ENCODE results near the gene ADAMTS16.

ADAMTS16 gene

GRCh38 chr5:5183189-5183699, 43.1 kb downstream of the ADAMTS16 start:
- DNase-seq (ENCODE audit: low spot score) = no peak

GRCh38 chr5:5183933-5184332, 43.8 kb downstream of the ADAMTS16 start:
- DNase-seq (ENCODE audit: low spot score) = no peak

DNA sequence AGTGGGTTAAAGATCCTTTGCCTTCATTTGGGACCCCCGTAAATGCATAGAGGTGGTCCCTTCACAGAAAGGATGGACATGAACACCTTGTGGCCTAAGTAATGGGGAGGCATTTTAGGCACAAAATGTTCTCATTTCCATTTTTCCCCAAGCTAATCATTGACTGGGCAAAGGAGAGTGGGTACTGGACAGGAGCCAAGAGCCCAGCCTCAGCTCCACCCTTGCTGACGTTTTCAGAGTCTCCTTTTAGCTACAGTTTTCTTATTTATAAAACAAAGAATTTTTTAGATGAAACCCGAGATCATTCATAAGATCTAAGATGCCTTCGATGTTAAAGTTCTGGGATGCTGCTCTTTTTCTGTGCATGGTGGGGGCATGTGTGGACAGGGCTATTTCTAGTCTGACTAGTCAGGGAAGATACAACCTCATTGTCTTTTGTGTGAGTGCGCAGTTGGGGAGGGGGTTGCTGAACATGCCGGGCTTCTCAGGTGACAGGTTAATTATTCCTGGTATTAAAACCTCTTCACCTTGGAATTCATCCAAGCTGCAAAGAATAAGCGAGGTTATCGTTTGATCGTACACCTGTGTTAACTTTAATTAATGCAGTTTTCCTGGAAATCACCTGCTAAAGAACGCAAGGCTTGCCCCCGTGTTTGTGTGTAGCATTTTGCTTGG, 48.4 kb downstream of the ADAMTS16 start:
- DNase-seq (ENCODE audit: low spot score) = no peak

DNA sequence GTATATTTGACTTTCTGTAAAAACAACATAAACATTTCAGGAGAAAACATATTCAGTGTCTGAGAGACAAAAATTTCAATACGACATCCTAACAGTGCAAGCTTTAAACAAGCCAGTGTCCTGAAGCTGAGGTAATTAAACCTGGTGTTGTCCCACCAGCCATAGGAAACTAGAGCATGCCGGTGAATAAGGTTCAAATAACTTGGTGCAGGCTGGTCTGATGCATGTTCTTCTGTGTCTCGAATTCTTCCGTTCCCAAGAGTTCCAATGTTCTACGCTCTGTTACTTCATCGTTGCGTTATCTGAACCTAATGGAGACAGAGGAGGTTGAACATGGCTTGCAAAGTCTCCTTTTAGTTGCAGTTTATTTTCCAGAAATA, 48.9 kb downstream of the ADAMTS16 start:
- no peak for DNase-seq (ENCODE audit: low spot score)

DNA sequence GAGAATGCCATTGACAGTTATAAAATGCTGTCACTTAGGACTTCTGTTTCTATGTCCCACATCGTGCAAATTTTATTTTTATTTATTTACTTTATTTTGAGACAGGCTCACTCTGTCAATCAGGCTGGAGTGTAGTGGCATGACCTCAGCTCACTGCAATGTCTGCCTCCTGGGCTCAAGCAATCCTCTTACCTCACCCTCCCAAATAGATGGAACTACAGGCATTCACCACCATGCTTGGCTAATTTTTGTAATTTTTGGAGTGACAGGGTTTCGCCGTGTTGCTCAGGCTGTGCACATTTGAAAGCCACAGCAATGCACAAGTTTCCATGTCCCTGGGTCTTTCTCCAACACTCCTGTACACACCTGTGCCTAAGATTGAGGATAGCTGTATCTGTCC, 51.8 kb downstream of the ADAMTS16 start:
- no peak for DNase-seq (ENCODE audit: low spot score)

DNA sequence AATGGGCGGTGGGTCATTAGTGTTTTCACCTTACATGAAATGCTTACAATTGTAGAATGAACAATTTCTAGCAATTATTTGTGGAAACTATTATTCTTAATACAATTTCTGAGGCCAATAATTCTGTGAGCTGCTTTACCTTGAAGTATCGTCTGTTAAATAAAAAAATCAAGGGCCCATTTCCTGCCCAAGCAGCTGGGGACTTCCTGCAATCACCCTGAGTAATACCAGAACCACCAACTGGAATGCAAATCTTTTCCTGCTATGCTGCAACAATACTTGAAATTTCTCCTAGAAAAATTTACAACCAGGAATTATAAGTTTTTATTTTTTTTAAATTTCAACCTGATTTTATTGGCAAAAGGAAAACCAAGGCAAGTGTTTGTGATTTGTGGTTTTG, 52.6 kb downstream of the ADAMTS16 start:
- no peak for DNase-seq (ENCODE audit: low spot score)

DNA sequence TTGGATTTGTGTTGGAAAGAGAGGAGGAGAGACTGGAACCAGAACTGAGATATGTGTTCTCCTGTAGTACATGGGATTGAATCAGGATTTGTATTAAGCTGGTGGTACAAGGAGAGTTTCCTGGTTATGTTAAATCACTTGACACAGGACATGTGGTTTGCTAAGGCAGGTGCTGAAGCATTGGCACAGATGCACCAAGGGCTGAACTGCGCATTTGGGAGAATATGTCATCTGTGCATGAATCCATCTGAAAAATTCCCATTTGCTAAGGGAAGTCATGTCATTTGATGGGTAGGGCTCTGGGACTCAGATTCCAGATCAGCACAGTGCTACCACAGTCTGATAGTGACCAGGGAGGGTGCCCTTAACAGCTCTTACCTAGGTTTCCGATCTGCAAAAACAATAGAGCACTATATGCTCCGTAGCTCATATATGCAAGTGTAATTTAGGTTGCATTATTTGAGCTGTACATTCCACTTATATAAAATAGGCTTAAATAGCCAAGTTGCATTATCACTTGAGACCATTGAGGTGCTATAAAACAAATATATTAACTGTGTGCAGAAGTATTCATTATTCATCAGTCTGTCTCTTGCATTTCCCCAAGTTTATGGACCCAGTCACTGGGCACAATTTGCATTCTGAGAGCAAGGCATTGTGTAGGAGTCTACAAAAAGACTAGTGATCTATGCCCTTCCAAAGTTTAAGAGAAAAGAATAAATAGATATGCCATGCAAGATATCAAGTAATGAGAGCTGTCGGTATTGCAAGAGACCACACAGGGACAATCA, 55.2 kb downstream of the ADAMTS16 start:
- DNase-seq (ENCODE audit: low spot score) = no peak

GRCh38 chr5:5198135-5198534, 58.0 kb downstream of the ADAMTS16 start:
- DNase-seq (ENCODE audit: low spot score) = no peak

GRCh38 chr5:5198815-5199214, 58.7 kb downstream of the ADAMTS16 start:
- DNase-seq (ENCODE audit: low spot score) = no peak

DNA sequence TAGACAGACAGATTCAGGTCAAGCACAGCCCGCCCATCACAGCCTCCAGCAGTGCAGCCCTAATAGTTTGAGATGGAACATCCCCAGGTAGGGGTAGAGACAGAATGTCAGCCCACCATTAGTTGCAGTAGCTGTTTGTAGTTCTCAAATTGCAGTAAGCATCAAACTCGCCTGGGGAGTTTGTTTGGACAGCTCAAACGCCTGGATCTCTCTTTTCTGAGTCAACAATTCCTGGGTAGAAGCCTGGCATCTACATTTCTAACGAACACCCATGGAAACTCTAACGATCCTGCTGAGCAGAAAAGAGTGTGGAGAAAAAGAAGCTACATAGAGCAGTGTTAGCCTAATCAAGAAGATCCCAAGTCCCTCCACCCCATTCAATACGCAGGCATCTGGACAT, 59.4 kb downstream of the ADAMTS16 start:
- no peak for DNase-seq (ENCODE audit: low spot score)

DNA sequence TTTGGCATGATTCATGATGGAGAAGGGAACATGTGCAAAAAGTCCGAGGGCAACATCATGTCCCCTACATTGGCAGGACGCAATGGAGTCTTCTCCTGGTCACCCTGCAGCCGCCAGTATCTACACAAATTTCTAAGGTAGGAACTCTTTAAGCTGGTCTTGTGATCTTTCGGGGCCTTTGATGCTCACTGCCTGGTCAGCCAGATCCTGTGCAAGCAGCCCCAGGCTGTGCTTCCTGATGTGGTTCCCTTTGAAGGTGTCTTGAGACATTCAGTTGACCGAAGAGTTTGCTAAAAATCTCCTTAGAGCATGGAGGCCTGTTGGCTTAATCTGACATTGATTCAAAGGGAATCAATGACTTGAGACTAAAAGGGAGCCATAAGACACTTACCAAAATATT, 60.0 kb downstream of the ADAMTS16 start:
- no peak for DNase-seq (ENCODE audit: low spot score)

DNA sequence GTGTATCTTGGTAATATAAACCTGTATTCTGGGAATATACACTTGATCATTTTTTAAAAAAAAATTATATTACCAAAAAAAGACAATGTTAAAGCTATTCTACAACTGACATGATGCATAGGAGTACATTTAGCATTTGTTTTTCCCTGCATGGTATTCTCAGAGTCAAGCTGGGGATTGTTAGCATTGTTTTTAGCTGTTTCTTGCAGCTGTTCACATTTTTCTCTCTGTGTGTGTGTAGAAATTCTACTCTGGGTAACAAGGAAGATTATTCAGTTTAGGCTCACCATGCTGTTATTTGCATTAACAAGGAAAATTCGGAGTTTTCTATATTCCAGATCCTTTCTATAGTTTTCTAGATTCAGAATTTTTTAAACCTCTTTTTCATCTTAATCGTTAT, 62.2 kb downstream of the ADAMTS16 start:
- no peak for DNase-seq (ENCODE audit: low spot score)

DNA sequence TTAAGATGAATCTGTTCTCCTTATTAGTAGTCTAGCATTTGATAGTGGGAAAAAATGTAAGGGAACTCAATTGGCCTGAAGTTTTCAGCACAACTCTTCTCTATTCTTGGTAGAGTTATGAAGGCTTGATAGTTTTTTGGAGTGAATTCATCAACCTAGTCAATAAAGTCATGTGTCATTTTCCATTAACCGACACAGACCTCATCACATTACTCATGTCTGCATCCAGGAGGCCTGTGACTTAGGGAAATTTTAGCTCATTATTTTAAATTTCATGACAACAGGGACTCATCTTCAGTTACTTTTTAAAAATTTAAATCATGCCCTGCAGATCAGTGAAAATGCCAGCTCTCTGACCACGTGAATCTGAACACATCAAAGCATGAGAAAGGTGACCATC, 63.3 kb downstream of the ADAMTS16 start:
- no peak for DNase-seq (ENCODE audit: low spot score)

DNA sequence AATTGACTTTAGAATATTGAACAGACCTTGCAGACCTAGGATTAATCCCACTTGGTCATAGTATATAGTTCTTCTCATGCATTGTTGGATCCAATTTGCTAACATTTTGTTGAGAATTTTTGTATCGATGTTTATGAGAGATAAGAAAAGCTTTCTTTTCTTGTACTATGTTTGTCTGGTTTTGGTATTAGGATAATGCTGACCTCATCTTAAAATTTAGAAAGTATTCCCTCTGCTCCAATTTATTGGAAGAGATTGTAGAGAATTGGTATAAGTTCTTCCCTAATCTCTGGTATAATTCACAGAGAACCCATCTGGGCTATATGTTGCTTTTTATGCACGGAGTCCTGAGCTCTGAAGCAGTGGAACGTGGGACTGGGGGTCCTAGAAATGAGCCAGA, 67.7 kb downstream of the ADAMTS16 start:
- DNase-seq (ENCODE audit: low spot score) = no peak

- DNase-seq (ENCODE audit: low spot score) = no peak
Observed at GRCh38 chr5:5209089-5209488, 69.0 kb downstream of the ADAMTS16 start.

DNA sequence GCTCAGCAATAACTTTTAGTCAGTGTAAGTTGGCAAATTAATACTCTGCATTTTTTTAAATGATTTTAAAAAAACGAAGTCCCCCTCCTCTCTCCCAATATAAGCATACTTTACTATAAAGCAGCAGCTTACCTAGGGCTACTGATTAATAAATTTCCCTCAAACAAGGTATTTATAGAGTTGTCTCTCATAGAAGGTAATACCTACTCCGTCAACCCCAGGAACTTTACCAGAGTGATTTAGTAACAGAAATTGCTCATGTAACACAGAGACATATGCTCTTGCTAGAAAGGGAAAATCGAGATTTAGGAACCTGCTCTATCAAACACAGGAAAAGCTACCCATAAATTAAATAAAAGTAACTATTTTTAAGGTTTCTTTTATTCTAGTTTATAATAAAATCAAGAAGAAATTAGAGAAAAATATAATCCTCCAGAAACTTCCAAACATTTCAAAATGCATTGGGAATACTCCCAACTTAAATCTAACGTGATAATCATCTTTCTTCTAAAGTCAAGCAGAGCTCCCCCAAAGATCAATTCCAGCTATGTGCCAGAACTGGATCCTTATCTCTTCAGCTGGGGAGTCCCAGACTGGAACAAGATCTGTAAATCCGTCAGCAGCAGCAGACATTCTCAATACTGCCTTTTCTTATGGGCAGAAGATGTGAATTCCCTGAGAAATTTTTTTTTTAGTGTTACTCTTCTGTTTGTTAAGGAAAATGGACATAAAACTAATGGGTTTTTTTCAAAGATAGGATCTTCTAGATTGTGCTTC, 69.6 kb downstream of the ADAMTS16 start:
- DNase-seq (ENCODE audit: low spot score) = no peak

DNA sequence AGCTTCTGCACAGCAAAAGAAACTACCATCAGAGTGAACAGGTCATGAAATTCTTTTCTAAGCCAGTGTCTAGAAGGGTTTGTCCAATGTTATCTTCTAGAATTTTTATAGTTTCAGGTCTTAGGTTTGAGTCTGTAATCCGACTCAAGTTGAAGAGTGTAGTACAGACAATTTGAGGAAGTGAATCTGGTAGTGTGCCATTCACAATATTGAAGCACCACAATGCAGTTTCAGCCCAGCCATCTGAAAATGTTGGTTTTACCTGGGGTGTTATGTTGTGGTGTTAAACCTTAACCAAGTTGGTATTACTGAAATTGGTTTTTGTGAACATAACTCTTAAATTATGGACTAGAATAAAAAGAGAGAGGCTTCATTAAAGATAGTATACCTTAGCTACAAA, 77.2 kb downstream of the ADAMTS16 start:
- DNase-seq (ENCODE audit: low spot score) = no peak

DNA sequence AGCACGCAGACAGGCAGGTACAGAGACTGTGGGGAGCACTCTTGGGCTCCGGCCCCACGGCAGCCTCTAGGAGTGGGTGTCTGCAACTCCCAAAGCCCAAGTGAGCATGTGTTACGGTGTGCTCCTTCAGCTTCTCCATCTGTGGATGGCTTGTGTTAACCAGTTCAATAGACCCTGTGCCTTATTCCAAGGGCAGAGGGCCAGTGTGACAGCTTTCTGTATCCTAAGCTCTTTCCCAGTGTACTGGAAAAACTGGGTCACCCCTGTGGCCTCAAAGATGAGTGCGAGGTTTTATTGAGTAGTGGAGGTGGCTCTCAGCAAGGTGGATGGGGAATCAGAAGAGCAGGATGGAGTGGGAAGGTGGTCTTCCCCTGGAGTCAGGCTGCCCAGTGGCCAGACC, 78.3 kb downstream of the ADAMTS16 start:
- DNase-seq (ENCODE audit: low spot score) = no peak

DNA sequence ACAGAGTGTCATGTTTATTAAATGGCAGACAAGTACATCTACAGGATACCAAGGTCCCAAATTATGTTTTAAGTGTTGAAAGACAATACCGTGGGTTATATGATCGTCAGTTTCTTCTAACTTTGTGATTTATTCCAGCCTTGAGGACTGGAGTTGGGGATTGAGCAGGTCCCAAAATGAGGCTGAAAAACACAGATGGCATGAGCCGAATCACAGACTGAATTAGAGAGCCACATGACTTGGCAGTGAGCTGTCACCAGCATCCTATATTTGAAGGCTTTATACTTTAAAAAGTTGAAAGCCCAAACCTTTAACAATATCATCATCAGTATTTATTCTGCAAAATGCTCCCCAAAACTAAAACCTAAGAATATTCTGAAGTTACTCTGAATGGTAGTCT, 79.4 kb downstream of the ADAMTS16 start:
- DNase-seq (ENCODE audit: low spot score) = no peak

GRCh38 chr5:5220901-5221631, 80.9 kb downstream of the ADAMTS16 start:
- DNase-seq (ENCODE audit: low spot score) = no peak

GRCh38 chr5:5221724-5222123, 81.6 kb downstream of the ADAMTS16 start:
- no peak for DNase-seq (ENCODE audit: low spot score)

- no peak for DNase-seq (ENCODE audit: low spot score)
Observed at GRCh38 chr5:5231576-5231975, 91.4 kb downstream of the ADAMTS16 start.

All from hematopoietic multipotent progenitor cell treated with erythropoietin and hydrocortisone succinate and interleukin-3 and kit ligand, for 17 days (in vitro differentiated cells).